HT-29 (cell line): ENCODE results near the gene ERCC8. TPM values are rescaled to one million over a fixed set of nuclear protein-coding genes. Genes with fewer than 3 reads are reported as not detected.

Experiments
- DNase-seq: peaks from one replicate; pipeline ENCODE4 v3.0.0-alpha.2; 2015; ENCODE audit warnings: low spot score
- total RNA-seq: library from RNA; depleted of rRNA; stranded (reverse); fragments of >200 nt; shearing (Covaris generic); gene quantifications from 2 replicates; pipeline ENCODE4 v1.2.3, GENCODE V29; 2014; rRNA removed

Gene ERCC8
- total RNA-seq, 1 experiment from 2014 or later: 12.4 TPM

DNA sequence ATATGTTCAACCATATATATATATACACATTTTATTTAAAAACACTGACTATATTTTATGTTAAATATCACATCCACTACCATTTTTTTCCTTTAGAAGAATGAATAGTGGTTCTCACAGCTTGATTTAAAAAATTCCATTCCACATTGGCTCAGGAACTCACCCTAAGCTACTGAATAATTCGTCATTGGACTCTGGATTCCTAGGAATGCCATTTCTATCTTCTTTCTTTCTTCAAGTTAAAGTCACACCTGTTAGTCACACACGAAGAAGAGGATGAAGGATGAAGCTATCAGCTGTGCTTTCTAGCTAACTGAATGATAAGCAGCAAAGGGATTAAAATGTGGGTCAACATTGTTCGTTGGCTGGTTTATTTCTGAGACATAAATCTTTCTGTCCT lies 108.7 kb downstream of the ERCC8 start:
- DNase-seq: no peak

- no peak for DNase-seq
These were observed 109.3 kb downstream of the ERCC8 start for GRCh38 chr5:60835554-60835953.

GRCh38 chr5:60833520-60833919 lies 111.3 kb downstream of the ERCC8 start:
- no peak for DNase-seq

DNA sequence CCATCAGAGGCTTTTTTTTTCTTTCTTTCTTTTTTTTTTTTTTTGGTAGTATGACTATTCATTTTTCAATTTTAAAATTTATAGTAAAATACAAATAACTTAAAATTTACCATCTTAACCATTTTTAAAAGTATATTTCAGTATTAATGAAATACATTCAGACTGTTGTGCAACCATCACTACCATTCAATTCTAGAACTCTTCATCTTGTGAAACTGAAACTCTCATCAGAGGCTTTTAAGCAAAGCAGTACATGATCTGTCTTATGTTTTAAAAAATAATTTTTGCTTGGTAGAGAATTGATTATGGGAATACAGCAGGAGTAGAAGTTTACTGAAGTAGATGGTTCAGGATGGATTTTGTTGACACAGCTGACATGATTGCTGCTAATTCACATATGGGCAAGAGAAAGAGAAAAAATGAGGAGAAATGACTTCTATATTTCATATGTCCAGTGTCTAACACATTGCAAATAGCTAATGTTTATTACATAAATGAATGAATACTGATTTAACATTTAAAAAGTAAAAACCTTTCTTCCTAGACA lies 114.2 kb downstream of the ERCC8 start:
- no peak for DNase-seq

DNA sequence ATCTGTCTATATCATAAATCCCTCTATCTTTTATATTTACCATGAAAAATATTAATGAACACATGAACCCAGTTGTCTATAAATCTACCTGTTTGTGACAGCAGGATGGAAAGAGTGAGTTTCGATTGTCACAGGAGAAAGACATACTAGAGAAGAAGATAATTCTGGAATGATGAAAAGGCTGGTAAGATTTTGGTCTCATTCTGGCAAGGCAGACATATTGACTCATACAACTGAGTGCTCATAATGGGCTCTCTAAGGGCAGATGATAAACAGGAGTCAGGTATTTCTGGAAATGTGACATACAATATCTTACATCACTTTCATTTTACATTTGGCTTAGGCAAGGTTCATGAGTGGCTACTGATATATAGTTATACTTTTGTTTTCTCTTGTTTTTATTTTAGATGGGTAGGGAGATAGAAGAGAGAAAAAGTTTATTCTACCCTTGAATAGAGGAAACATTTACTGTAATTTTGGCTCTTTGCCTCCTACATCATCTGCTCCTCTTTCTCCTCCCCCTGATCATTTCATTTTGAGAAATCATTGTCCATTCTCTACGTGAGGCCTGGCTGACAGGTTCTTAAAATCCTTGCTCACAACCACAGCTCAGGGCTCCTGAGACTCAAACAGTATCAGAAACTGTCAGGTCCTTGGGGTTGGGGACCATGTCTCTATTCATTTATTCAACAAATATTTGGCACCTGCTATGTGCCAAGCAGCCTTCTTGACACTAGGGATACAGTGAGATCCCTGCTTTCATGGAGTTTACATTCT lies 115.2 kb downstream of the ERCC8 start:
- no peak for DNase-seq

DNA sequence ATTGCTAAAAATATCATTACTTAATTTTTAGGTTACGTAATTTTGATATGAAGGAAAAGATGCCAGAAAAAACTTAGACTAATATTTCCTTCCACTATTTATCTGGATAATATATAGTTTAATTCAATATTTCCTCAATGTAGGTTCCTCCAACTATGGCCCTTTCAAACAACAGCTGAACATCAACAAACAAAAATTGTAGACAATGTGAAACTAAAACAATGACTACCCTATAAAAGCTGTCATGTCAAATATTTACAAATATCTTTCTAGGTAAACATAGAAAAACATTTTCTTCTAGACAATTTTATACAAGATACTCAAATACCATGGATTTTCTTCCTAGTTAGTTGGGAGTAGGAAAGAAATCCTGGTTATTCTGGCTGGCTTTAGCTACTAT lies 117.7 kb downstream of the ERCC8 start:
- no peak for DNase-seq

GRCh38 chr5:60826653-60827052 lies 118.2 kb downstream of the ERCC8 start:
- no peak for DNase-seq

Other genes starting within 250 kb of the ERCC8 start
- gene DEPDC1B, start 244.9 kb downstream of the ERCC8 start, total RNA-seq: 18.4 and 20.5 TPM in 2 replicates
- gene ELOVL7, start 100.8 kb downstream of the ERCC8 start, total RNA-seq: 4.4 and 6.4 TPM in 2 replicates
- 18.4 and 26.0 TPM in 2 replicates for gene NDUFAF2, start 135 bp upstream of the ERCC8 start, total RNA-seq
- 88.5 and 99.2 TPM in 2 replicates for gene SMIM15, start 217.4 kb upstream of the ERCC8 start, total RNA-seq